OCI-LY3 (cell line): ENCODE measurements around the gene ZNF343.

Source experiments
- EZH2phosphoT487 ChIP-seq: fragments of 200-600 bp; shearing (Covaris generic); IDR thresholded peaks from 2 replicates; pipeline ENCODE4 v1.6.1; 2018; ENCODE audit warnings: antibody characterized with exemption, mixed run types, low read depth
- TF ChIP-seq, protein P1 (sequence below): fragments of 200-600, 300-600 bp; sonication (generic); IDR thresholded peaks from 2 replicates; pipeline ENCODE4 v1.5.1; 2014; ENCODE audit warnings: antibody characterized with exemption, low read length, low read depth

- TF ChIP-seq, protein P1, sequence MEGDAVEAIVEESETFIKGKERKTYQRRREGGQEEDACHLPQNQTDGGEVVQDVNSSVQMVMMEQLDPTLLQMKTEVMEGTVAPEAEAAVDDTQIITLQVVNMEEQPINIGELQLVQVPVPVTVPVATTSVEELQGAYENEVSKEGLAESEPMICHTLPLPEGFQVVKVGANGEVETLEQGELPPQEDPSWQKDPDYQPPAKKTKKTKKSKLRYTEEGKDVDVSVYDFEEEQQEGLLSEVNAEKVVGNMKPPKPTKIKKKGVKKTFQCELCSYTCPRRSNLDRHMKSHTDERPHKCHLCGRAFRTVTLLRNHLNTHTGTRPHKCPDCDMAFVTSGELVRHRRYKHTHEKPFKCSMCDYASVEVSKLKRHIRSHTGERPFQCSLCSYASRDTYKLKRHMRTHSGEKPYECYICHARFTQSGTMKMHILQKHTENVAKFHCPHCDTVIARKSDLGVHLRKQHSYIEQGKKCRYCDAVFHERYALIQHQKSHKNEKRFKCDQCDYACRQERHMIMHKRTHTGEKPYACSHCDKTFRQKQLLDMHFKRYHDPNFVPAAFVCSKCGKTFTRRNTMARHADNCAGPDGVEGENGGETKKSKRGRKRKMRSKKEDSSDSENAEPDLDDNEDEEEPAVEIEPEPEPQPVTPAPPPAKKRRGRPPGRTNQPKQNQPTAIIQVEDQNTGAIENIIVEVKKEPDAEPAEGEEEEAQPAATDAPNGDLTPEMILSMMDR, result no peak
- no peak for TF ChIP-seq EZH2phosphoT487
Observed at GRCh38 chr20:2520617-2521016, 11.9 kb upstream of the ZNF343 start.
